Suprapubic skin (tissue), 4 donors: ENCODE data around the gene CD93. TPM values are rescaled to one million over a fixed set of nuclear protein-coding genes. Genes with fewer than 3 reads are reported as not detected.

ENCODE experiments used
- DNase-seq, 2 donors: peaks; one replicate each; pipeline ENCODE4 v3.0.0-alpha.2; 2019; ENCODE audit warnings: low spot score in 2 of 2
- H3K27ac ChIP-seq: fragments of 200-600 bp; sonication (generic); one replicate; pipeline ENCODE4 v1.5.1; 2019
- H3K27me3 ChIP-seq: fragments of 200-600 bp; sonication (generic); one replicate; pipeline ENCODE4 v1.5.1; 2019
- H3K36me3 ChIP-seq: fragments of 200-600 bp; sonication (generic); one replicate; pipeline ENCODE4 v1.5.1; 2019
- H3K4me1 ChIP-seq: fragments of 200-600 bp; sonication (generic); one replicate; pipeline ENCODE4 v1.5.1; 2019
- H3K4me3 ChIP-seq: fragments of 200-600 bp; sonication (generic); one replicate; pipeline ENCODE4 v1.5.1; 2019; ENCODE audit warnings: mild to moderate bottlenecking
- H3K9me3 ChIP-seq: fragments of 200-600 bp; sonication (generic); one replicate; pipeline ENCODE4 v1.5.1; 2019
- CTCF ChIP-seq, 2 donors: fragments of 200-600 bp in 1 of 2; fragments of 450-650 bp in 1 of 2; sonication (generic) in 1 of 2; IDR thresholded peaks; one replicate each; pipeline ENCODE4 v1.5.1; 2016 to 2019; ENCODE audit warnings: antibody characterized with exemption in 2 of 2, mild to moderate bottlenecking in 1 of 2, moderate library complexity in 1 of 2
- EP300 ChIP-seq: sonication (generic); formaldehyde crosslinking; IDR thresholded peaks from one replicate; pipeline ENCODE4 v1.6.1; 2017; ENCODE audit warnings: antibody characterized with exemption
- POLR2A ChIP-seq, 2 donors: fragments of 450-650 bp; IDR thresholded peaks; one replicate each; pipeline ENCODE4 v1.6.1; 2017; ENCODE audit warnings: antibody characterized with exemption in 2 of 2, mild to moderate bottlenecking in 2 of 2, moderate library complexity in 2 of 2
- POLR2AphosphoS5 ChIP-seq, 3 donors: sonication (generic); formaldehyde crosslinking; IDR thresholded peaks; one replicate each; pipeline ENCODE4 v1.6.1; 2017; ENCODE audit warnings: antibody characterized with exemption in 3 of 3
- WGBS: methylation state at CpG from one replicate; pipeline ENCODE4 v1.1.5; 2018; 5-methylcytosine and 5-hydroxymethylcytosine counted together
- total RNA-seq, 4 donors: library from RNA; depleted of rRNA; stranded (reverse); fragments of >200 nt; gene quantifications; one replicate each; pipeline ENCODE4 v1.1.0, GENCODE V29; 2016

Gene CD93
- total RNA-seq, 4 donors from 2014 or later: 8.1 to 25.1 (median 16.2) TPM

DNA sequence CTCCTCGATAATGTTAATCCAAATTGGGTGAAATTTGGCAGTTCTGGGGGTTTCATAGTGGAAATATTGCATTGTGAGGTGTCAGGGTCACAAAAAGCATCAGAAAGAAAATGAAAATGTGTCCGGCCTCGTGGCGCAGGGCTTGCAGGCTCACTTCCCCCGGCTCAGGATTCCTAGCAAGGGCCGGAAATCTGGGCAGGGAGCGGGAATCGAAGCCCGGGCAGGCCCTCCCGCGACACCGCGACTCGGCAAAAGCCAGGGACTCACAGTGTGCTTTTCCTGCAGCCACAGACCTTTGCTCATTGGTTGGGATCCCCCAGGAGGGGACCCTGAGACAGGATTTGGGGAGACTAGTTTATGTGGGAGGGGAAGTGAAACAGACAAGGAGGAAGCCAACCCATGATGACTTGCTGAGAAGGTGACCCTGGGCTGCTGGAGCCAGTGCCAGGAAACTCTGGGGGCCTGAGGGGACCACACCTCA is 847 bp upstream of the CD93 start:
- 84% methylated on average over 13 of the region's 14 CpGs for WGBS
- H3K27ac ChIP-seq: peak overlapping the region; percentile 85
- H3K4me1 ChIP-seq: peaks cover 33% of the 10 kb centered on the region

GRCh38 chr20:23085436-23086055 is 578 bp downstream of the CD93 start:
- H3K27ac ChIP-seq: peak overlapping the region; percentile 85
- 80% methylated on average over 15 of the region's 23 CpGs for WGBS

More for the DNA sequence above, 847 bp upstream of the CD93 start:
- DNase-seq: no peak
- Histone ChIP-seq H3K36me3 (no peaks in the 10 kb centered on the region), H3K27me3 (no peaks in the 10 kb centered on the region), H3K9me3 (no peaks in the 10 kb centered on the region), H3K4me3 (no peak overlapping the region)
- TF ChIP-seq POLR2A (IDR thresholded peaks at IDR 0.05) (no peak), EP300 (no peak), CTCF (IDR thresholded peaks at IDR 0.05) (no peak), POLR2AphosphoS5 (IDR thresholded peaks at IDR 0.05) (no peak)

DNA sequence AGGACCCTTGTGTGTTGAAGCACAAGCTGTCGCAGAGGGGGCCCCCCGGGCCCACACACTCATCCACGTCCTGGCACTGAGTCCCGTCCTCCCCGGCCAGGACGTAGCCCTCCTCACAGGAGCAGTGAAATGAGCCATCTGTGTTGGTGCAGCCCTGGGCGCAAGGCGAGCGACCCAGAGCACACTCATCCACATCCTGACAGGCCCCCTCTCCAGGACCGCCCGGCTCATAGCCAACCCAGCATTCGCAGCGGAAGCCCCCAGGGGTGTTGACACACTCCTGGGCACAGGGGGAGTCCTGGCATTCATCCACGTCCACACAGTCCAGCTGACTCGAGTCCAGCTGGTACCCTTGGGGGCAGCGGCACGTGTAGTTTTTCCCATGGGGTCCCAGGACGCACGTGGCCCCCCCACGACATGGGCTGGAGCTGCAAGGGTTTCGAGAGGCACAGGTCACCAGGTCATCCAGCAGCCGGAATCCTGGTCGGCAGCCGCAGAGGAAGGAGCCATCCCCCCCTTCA is 1.2 kb downstream of the CD93 start:
- Histone ChIP-seq H3K4me3 (peak overlapping the region; percentile 43), H3K27ac (peak overlapping the region; percentile 85), H3K36me3 (no peaks in the 10 kb centered on the region), H3K9me3 (no peaks in the 10 kb centered on the region), H3K4me1 (peaks cover 33% of the 10 kb centered on the region), H3K27me3 (no peaks in the 10 kb centered on the region)
- 74% methylated on average over 8 of the region's 24 CpGs for WGBS
- DNase-seq: no peak
- no peak for TF ChIP-seq CTCF (IDR thresholded peaks at IDR 0.05)
- no peak for TF ChIP-seq EP300
- no peak for TF ChIP-seq POLR2AphosphoS5 (IDR thresholded peaks at IDR 0.05)

More at GRCh38 chr20:23085436-23086055, 578 bp downstream of the CD93 start:
- Histone ChIP-seq H3K4me3 (peak overlapping the region; percentile 43), H3K9me3 (no peaks in the 10 kb centered on the region), H3K36me3 (no peaks in the 10 kb centered on the region), H3K27me3 (no peaks in the 10 kb centered on the region), H3K4me1 (peaks cover 33% of the 10 kb centered on the region)
- TF ChIP-seq POLR2AphosphoS5 (IDR thresholded peaks at IDR 0.05) (no peak), POLR2A (IDR thresholded peaks at IDR 0.05) (no peak), EP300 (no peak), CTCF (IDR thresholded peaks at IDR 0.05) (no peak)
- peak in 1 of 2 donors; percentile 61 for DNase-seq

DNA sequence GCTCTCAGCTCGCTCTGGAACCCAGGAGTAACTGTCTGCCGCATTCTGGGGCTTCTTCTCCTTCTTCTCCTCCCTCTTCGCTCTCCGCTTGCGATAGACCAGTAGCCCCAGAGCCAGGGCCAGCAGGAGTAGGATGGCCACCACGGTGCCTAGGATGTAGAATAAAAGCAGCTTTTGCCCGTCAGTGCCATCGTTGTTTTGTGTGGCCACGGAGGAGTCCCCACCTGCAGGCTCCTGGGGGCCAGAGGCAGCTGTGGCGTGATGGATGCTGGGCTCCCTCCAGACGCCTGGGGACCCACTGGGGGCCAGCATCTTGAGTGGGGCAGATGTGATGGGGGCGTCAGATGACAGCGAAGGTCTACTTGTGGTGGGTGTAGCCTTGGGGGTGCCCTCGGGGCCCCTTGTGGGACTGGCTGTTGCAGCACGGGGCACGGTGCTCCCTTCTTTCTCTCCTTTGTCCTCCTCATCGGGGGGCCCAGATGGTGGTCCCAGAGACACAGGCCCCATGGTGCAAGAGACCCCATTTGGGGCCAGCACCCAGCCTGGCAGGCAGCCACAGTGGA is 1.8 kb downstream of the CD93 start:
- no peaks in the 10 kb centered on the region for H3K27me3 ChIP-seq
- peak overlapping the region; percentile 85 for H3K27ac ChIP-seq
- no peaks in the 10 kb centered on the region for H3K36me3 ChIP-seq
- H3K4me1 ChIP-seq: peaks cover 33% of the 10 kb centered on the region
- 87% methylated on average over 12 of the region's 17 CpGs for WGBS
- no peak for DNase-seq
- TF ChIP-seq POLR2A (IDR thresholded peaks at IDR 0.05) (no peak), EP300 (no peak), CTCF (IDR thresholded peaks at IDR 0.05) (no peak), POLR2AphosphoS5 (IDR thresholded peaks at IDR 0.05) (no peak)
- peak overlapping the region; percentile 43 for H3K4me3 ChIP-seq
- no peaks in the 10 kb centered on the region for H3K9me3 ChIP-seq

DNA sequence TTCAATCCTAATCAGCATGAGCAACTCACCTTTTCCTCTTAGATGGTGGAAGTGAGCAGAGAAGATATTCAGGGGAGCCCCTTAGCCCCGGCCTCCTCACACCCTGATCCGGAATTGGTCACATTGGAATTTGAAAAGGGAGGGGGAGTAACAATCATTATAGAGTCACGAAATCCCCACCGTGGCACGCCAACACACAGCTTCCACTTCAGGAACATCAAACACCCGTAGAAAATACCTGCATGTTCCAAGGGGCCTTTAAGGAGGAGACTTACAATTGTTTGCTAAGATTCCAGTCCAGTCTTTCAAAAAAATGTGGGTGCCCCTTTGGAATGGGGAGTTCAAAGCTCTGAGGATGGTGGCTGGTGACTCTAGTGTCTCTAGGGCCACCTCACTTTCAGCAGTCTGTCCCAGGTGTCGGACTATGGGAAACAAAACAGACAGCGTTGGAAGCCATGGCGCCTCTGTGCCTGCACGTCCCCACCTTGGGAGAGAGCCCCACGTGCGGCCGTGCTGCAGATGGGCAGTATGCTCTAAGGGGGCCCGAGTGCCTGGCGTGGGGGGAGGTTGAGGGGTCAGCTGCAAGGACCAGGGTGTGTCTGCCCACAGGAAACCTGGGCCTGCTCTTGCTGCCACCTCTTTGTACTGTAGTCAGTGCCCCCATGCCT is 2.4 kb downstream of the CD93 start:
- DNase-seq: no peak
- no peaks in the 10 kb centered on the region for H3K36me3 ChIP-seq
- peaks cover 33% of the 10 kb centered on the region for H3K4me1 ChIP-seq
- H3K9me3 ChIP-seq: no peaks in the 10 kb centered on the region
- H3K27ac ChIP-seq: peak overlapping the region; percentile 85
- 66% methylated on average over 9 of the region's 15 CpGs for WGBS
- no peaks in the 10 kb centered on the region for H3K27me3 ChIP-seq
- TF ChIP-seq EP300: no peak
- no peak for TF ChIP-seq POLR2AphosphoS5 (IDR thresholded peaks at IDR 0.05)
- no peak for TF ChIP-seq POLR2A (IDR thresholded peaks at IDR 0.05)
- no peak for TF ChIP-seq CTCF (IDR thresholded peaks at IDR 0.05)
- peak overlapping the region; percentile 43 for H3K4me3 ChIP-seq
